Measurements from ENCODE around the gene PHLDB3.

Gene PHLDB3

GRCh38 chr19:43498233-43498842 is 6.2 kb downstream of the PHLDB3 start:
- Histone ChIP-seq H3K27ac (replicated peaks) (no peak overlapping the region), H3K27me3 (ENCODE audit: insufficient read depth, poor library complexity, severe bottlenecking) (no peaks in the 10 kb centered on the region), H3K4me3 (replicated peaks; ENCODE audit: insufficient read depth, low read length) (no peak overlapping the region)
- no peak for TF ChIP-seq CTCF (IDR thresholded peaks at IDR 0.05; ENCODE audit: insufficient read depth, low read length)
- TF ChIP-seq POLR2AphosphoS5 (IDR thresholded peaks at IDR 0.05; ENCODE audit: low read depth): no peak
- TF ChIP-seq SPI1 (IDR thresholded peaks at IDR 0.05; ENCODE audit: borderline replicate concordance, low read depth): no peak
- no peak for TF ChIP-seq REST (IDR thresholded peaks at IDR 0.05; ENCODE audit: insufficient replicate concordance, low read depth)
- TF ChIP-seq GABPA (IDR thresholded peaks at IDR 0.05; ENCODE audit: low read depth): no peak
- no peak for DNase-seq (ENCODE audit: low read depth in 1 of 2, low spot score in 1 of 2)

- no peak for DNase-seq (ENCODE audit: low read depth in 1 of 2, low spot score in 1 of 2)
- Histone ChIP-seq H3K27ac (replicated peaks) (no peak overlapping the region), H3K4me3 (replicated peaks; ENCODE audit: insufficient read depth, low read length) (no peak overlapping the region), H3K27me3 (ENCODE audit: insufficient read depth, poor library complexity, severe bottlenecking) (no peaks in the 10 kb centered on the region)
- TF ChIP-seq SPI1 (IDR thresholded peaks at IDR 0.05; ENCODE audit: borderline replicate concordance, low read depth) (no peak), POLR2AphosphoS5 (IDR thresholded peaks at IDR 0.05; ENCODE audit: low read depth) (no peak), REST (IDR thresholded peaks at IDR 0.05; ENCODE audit: insufficient replicate concordance, low read depth) (no peak), CTCF (IDR thresholded peaks at IDR 0.05; ENCODE audit: insufficient read depth, low read length) (no peak), GABPA (IDR thresholded peaks at IDR 0.05; ENCODE audit: low read depth) (no peak)
These were observed 7.6 kb downstream of the PHLDB3 start for GRCh38 chr19:43496960-43497359.

- Histone ChIP-seq H3K4me3 (replicated peaks; ENCODE audit: insufficient read depth, low read length) (no peak overlapping the region), H3K27me3 (ENCODE audit: insufficient read depth, poor library complexity, severe bottlenecking) (no peaks in the 10 kb centered on the region), H3K27ac (replicated peaks) (no peak overlapping the region)
- TF ChIP-seq CTCF (IDR thresholded peaks at IDR 0.05; ENCODE audit: insufficient read depth, low read length) (no peak), SPI1 (IDR thresholded peaks at IDR 0.05; ENCODE audit: borderline replicate concordance, low read depth) (no peak), POLR2AphosphoS5 (IDR thresholded peaks at IDR 0.05; ENCODE audit: low read depth) (no peak), REST (IDR thresholded peaks at IDR 0.05; ENCODE audit: insufficient replicate concordance, low read depth) (no peak), GABPA (IDR thresholded peaks at IDR 0.05; ENCODE audit: low read depth) (no peak)
- no peak for DNase-seq (ENCODE audit: low read depth in 1 of 2, low spot score in 1 of 2)
These were observed 9.5 kb downstream of the PHLDB3 start for GRCh38 chr19:43495082-43495481.

Measured in HL-60 (cell line).